HCT116 (cell line): ENCODE results near the gene CDK14. TPM values are rescaled to one million over a fixed set of nuclear protein-coding genes. Genes with fewer than 3 reads are reported as not detected.

Source experiments
- ATAC-seq: fragments of 200-7000 bp; cut with Tn5 transposase; 2 replicates; pipeline ENCODE4 v1.9.1; 2020; ENCODE audit warnings: mild to moderate bottlenecking, moderate library complexity
- BruUV-seq: library from RNA; stranded (reverse); fragments of 400-500 nt; replicated peaks from 2 replicates; lab custom pipeline; 2021; lab: Mats Ljungman, UMichigan
- CTCF ChIA-PET: fragments of 300-600 bp; sonication (Branson Sonifier 250); formaldehyde crosslinking; loops from one replicate; lab custom pipeline; 2021; ENCODE audit warnings: antibody characterized with exemption; lab: Charles Lee
- POLR2A ChIA-PET: fragments of 300-600, 350-600 bp; sonication (Branson Sonifier 250); formaldehyde crosslinking; loops from one replicate; lab custom pipeline; 2021; ENCODE audit warnings: antibody characterized with exemption; lab: Charles Lee
- RAD21 ChIA-PET, 2 experiments: fragments of 300-600 bp; sonication (Branson Sonifier 250); formaldehyde crosslinking; loops; one replicate each; lab custom pipeline; 2023; ENCODE audit warnings: low total read pairs in 2 of 2; ENCODE audit not compliant: uncharacterized antibody in 2 of 2, unreplicated experiment in 2 of 2, low non-redundant PET in 1 of 2; lab: Charles Lee
- DNase-seq: peaks from one replicate; pipeline ENCODE4 v3.0.0-alpha.2; 2010; ENCODE audit warnings: low read depth, low spot score
- H2AFZ ChIP-seq: fragments of 200-600 bp; shearing (Covaris generic), sonication (generic); 2 replicates; pipeline ENCODE4 v1.6.1; 2017; ENCODE audit warnings: low read depth, mixed run types, mixed read lengths, antibody characterized with exemption, low read length; ENCODE audit not compliant: poor library complexity, severe bottlenecking
- H3K27ac ChIP-seq: 2 replicates; pipeline ENCODE4 v1.5.1; 2012; ENCODE audit warnings: low read depth, low read length
- H3K27me3 ChIP-seq: fragments of 200-600 bp; sonication (generic); 2 replicates; pipeline ENCODE4 v1.6.1; 2016; ENCODE audit warnings: mixed run types, low read length, mixed read lengths; ENCODE audit not compliant: insufficient read depth
- H3K36me3 ChIP-seq, 2 experiments: fragments of 200-500 bp in 1 of 2; fragments of 200-600 bp in 1 of 2; sonication (Bioruptor generic) in 1 of 2; sonication (generic) in 1 of 2; 2 replicates each; pipeline versions ENCODE4 v1.5.1 to v1.6.1; 2014 to 2016; ENCODE audit warnings: low read length in 2 of 2, inconsistent platforms in 1 of 2, mixed read lengths in 1 of 2, mixed run types in 1 of 2; ENCODE audit not compliant: insufficient read depth in 2 of 2, control insufficient read depth in 1 of 2
- H3K4me1 ChIP-seq, 2 experiments: fragments of 200-600 bp in 1 of 2; sonication (generic) in 1 of 2; 2 replicates each; pipeline versions ENCODE4 v1.5.1 to v1.6.1; 2012 to 2017; ENCODE audit warnings: low read length in 2 of 2, inconsistent platforms in 1 of 2, mild to moderate bottlenecking in 1 of 2, mixed read lengths in 1 of 2, mixed run types in 1 of 2, moderate library complexity in 1 of 2; ENCODE audit not compliant: insufficient read depth in 2 of 2, control insufficient read depth in 1 of 2
- H3K4me2 ChIP-seq: fragments of 200-600 bp; sonication (generic); 2 replicates; pipeline ENCODE4 v1.6.1; 2017; ENCODE audit warnings: mixed run types, low read length, mixed read lengths
- H3K4me3 ChIP-seq, 2 experiments: fragments of 200-600 bp in 1 of 2; sonication (generic) in 1 of 2; replicated peaks in 1 of 2; 2 replicates each; pipeline ENCODE4 v1.5.1; 2011 to 2016; ENCODE audit warnings: low read length in 2 of 2, control low read depth in 1 of 2, low read depth in 1 of 2, mild to moderate bottlenecking in 1 of 2, mixed read lengths in 1 of 2, mixed run types in 1 of 2
- H3K79me2 ChIP-seq: fragments of 200-600 bp; sonication (generic); 2 replicates; pipeline ENCODE4 v1.6.1; 2017; ENCODE audit warnings: mild to moderate bottlenecking, mixed run types, low read length, moderate library complexity, mixed read lengths; ENCODE audit not compliant: insufficient read depth
- H3K9ac ChIP-seq: fragments of 200-600 bp; sonication (generic); 2 replicates; pipeline ENCODE4 v1.6.1; 2016; ENCODE audit warnings: low read length, mixed read lengths
- H3K9me2 ChIP-seq: fragments of 200-600 bp; sonication (generic), shearing (Covaris generic); 2 replicates; pipeline ENCODE4 v1.6.1; 2017; ENCODE audit warnings: mixed run types, mild to moderate bottlenecking, moderate library complexity; ENCODE audit not compliant: insufficient read depth
- H3K9me3 ChIP-seq, 2 experiments: fragments of 200-500 bp in 1 of 2; fragments of 200-600 bp in 1 of 2; sonication (Bioruptor generic) in 1 of 2; sonication (generic) in 1 of 2; 2 replicates each; pipeline ENCODE4 v1.6.1; 2014 to 2017; ENCODE audit warnings: low read length in 2 of 2, mixed read lengths in 2 of 2, inconsistent platforms in 1 of 2, low read depth in 1 of 2, mild to moderate bottlenecking in 1 of 2, mixed run types in 1 of 2, moderate library complexity in 1 of 2; ENCODE audit not compliant: control insufficient read depth in 1 of 2, insufficient read depth in 1 of 2
- H4K20me1 ChIP-seq: fragments of 200-600 bp; sonication (generic), shearing (Covaris generic); 2 replicates; pipeline ENCODE4 v1.6.1; 2017; ENCODE audit warnings: mixed run types, mild to moderate bottlenecking, moderate library complexity; ENCODE audit not compliant: insufficient read depth
- CTCF ChIP-seq, 3 experiments: fragments of 200-600 bp in 1 of 3; sonication (generic) in 1 of 3; IDR thresholded peaks in 2 of 3; conservative IDR thresholded peaks in 1 of 3; 2 replicates each; pipeline ENCODE4 v1.5.1; 2012 to 2017; ENCODE audit warnings: low read depth in 2 of 3, low read length in 2 of 3, antibody characterized with exemption in 1 of 3, borderline replicate concordance in 1 of 3, control low read depth in 1 of 3, mild to moderate bottlenecking in 1 of 3, mixed read lengths in 1 of 3, mixed run types in 1 of 3, moderate library complexity in 1 of 3; ENCODE audit not compliant: insufficient read depth in 1 of 3
- ELF1 ChIP-seq: IDR thresholded peaks from 2 replicates; pipeline ENCODE4 v1.6.1; 2012; ENCODE audit warnings: low read depth, borderline replicate concordance
- EZH2phosphoT487 ChIP-seq: fragments of 200-600 bp; IDR thresholded peaks from 2 replicates; pipeline ENCODE4 v1.6.1; 2018; ENCODE audit warnings: antibody characterized with exemption, borderline replicate concordance
- FOSL1 ChIP-seq: IDR thresholded peaks from 2 replicates; pipeline ENCODE4 v1.6.1; 2012; ENCODE audit warnings: low read depth
- JUND ChIP-seq: IDR thresholded peaks from 2 replicates; pipeline ENCODE4 v1.6.1; 2012
- MAX ChIP-seq: IDR thresholded peaks from 2 replicates; pipeline ENCODE4 v1.6.1; 2012
- POLR2A ChIP-seq: IDR thresholded peaks from 2 replicates; pipeline ENCODE4 v1.7.0; 2011; ENCODE audit warnings: borderline replicate concordance; ENCODE audit not compliant: insufficient read depth, insufficient read length; ENCODE audit errors: extremely low read depth
- POLR2AphosphoS5 ChIP-seq: IDR thresholded peaks from 2 replicates; pipeline ENCODE4 v1.6.1; 2011; ENCODE audit warnings: mild to moderate bottlenecking, low read depth, low read length, moderate library complexity
- RAD21 ChIP-seq: IDR thresholded peaks from 2 replicates; pipeline ENCODE4 v1.6.1; 2012; ENCODE audit warnings: low read depth, mild to moderate bottlenecking
- SRF ChIP-seq: IDR thresholded peaks from 2 replicates; pipeline ENCODE4 v1.6.1; 2012; ENCODE audit warnings: low read depth
- YY1 ChIP-seq: IDR thresholded peaks from 2 replicates; pipeline ENCODE4 v1.6.1; 2011; ENCODE audit warnings: low read length, low read depth, moderate library complexity, mild to moderate bottlenecking; ENCODE audit not compliant: insufficient replicate concordance; ENCODE audit errors: extremely low read depth
- intact Hi-C: fragments of 100-400 bp; cut with micrococcal nuclease; formaldehyde crosslinking; loops from 2 replicates; pipeline ENCODE4 v1.10.0; 2022
- total RNA-seq: library from RNA; stranded (reverse); gene quantifications from one replicate; pipeline ENCODE4 v1.2.1, GENCODE V29; 2021; ENCODE audit not compliant: unreplicated experiment

CDK14 gene
- total RNA-seq, 1 experiment from 2014 or later = 10.2 TPM

GRCh38 chr7:90944021-90944420 is 347.9 kb downstream of the CDK14 start:
- no TSS peak for BruUV-seq
- no peak overlapping the region for H3K9ac ChIP-seq
- H4K20me1 ChIP-seq = no peaks in the 10 kb centered on the region
- H3K4me2 ChIP-seq = no peak overlapping the region
- no peaks in the 10 kb centered on the region for H3K9me2 ChIP-seq
- POLR2A ChIA-PET = no interaction called here
- no peaks in the 10 kb centered on the region for H3K79me2 ChIP-seq
- H3K36me3 ChIP-seq = no peaks in the 10 kb centered on the region
- no peak overlapping the region for H3K27ac ChIP-seq
- TF ChIP-seq EZH2phosphoT487 (no peak), RAD21 (no peak), MAX (no peak), JUND (no peak), ELF1 (no peak), YY1 (no peak), SRF (no peak), FOSL1 (no peak), CTCF (IDR thresholded peaks at IDR 0.05 in 2 of 3, conservative IDR thresholded peaks at IDR 0.05 in 1 of 3; ENCODE audit: borderline replicate concordance in 1 of 3, insufficient read depth in 1 of 3, low read depth in 2 of 3, low read length in 2 of 3) (no peak), POLR2A (no peak), POLR2AphosphoS5 (no peak)
- no peaks in the 10 kb centered on the region for H3K27me3 ChIP-seq
- no peak overlapping the region for H3K4me3 ChIP-seq
- no peak overlapping the region for H2AFZ ChIP-seq
- H3K9me3 ChIP-seq = no peaks in the 10 kb centered on the region
- RAD21 ChIA-PET = no interaction called here
- ATAC-seq (no peak), DNase-seq (no peak)
- CTCF ChIA-PET = no interaction called here
- intact Hi-C loops = no loop called here
- H3K4me1 ChIP-seq = no peaks in the 10 kb centered on the region
